ENCODE measurements around the gene PALM2AKAP2. TPM values are rescaled to one million over a fixed set of nuclear protein-coding genes. Genes with fewer than 3 reads are reported as not detected.

Gene PALM2AKAP2
- total and polyA plus RNA-seq, 10 donors, result 0.03 to 1.7 (median 1.2) TPM; not detected in 5

- H3K4me1 ChIP-seq, result no peaks in the 10 kb centered on the region
- H3K36me3 ChIP-seq, result no peaks in the 10 kb centered on the region
- 44 to 61% (median 45%) methylated on average over 8 of the region's 8 CpGs for WGBS, 5 donors
- no peak overlapping the region for H3K4me3 ChIP-seq
- intact Hi-C loops (cut with DNase I; ENCODE audit: low total_unique reads), result no loop called here
- no peak for DNase-seq
- TF ChIP-seq CTCF (IDR thresholded peaks at IDR 0.05 in 8 of 11, conservative IDR thresholded peaks at IDR 0.05 in 3 of 11), result no peak
- TF ChIP-seq POLR2A (IDR thresholded peaks at IDR 0.05), result no peak
- TF ChIP-seq POLR2AphosphoS5 (IDR thresholded peaks at IDR 0.05), result no peak
- H3K27me3 ChIP-seq (replicated peaks in 1 of 7), result peaks cover 0 to 61% (median 0%) of the 10 kb centered on the region in 7 donors
- H3K27ac ChIP-seq, result no peak overlapping the region
- no peaks in the 10 kb centered on the region for H3K9me3 ChIP-seq
These were observed 8.0 kb upstream of the PALM2AKAP2 start for GRCh38 chr9:109771796-109772531.

GRCh38 chr9:109775516-109775915 lies 4.5 kb upstream of the PALM2AKAP2 start:
- DNase-seq, result no peak
- H3K27ac ChIP-seq, result no peak overlapping the region
- no peaks in the 10 kb centered on the region for H3K36me3 ChIP-seq
- H3K9me3 ChIP-seq, result no peaks in the 10 kb centered on the region
- H3K4me1 ChIP-seq, result peaks cover 0 to 4% (median 2%) of the 10 kb centered on the region in 6 donors
- intact Hi-C loops (cut with DNase I; ENCODE audit: low total_unique reads), result no loop called here
- H3K27me3 ChIP-seq (replicated peaks in 1 of 7), result peaks cover 0 to 61% (median 11%) of the 10 kb centered on the region in 7 donors
- WGBS, 5 donors, result 55 to 69% (median 63%) methylated on average over 3 of the region's 3 CpGs
- H3K4me3 ChIP-seq, result no peak overlapping the region
- TF ChIP-seq POLR2AphosphoS5 (IDR thresholded peaks at IDR 0.05), result no peak
- TF ChIP-seq POLR2A (IDR thresholded peaks at IDR 0.05), result no peak
- TF ChIP-seq CTCF (IDR thresholded peaks at IDR 0.05 in 8 of 11, conservative IDR thresholded peaks at IDR 0.05 in 3 of 11), result no peak

- Histone ChIP-seq H3K27ac (no peak overlapping the region), H3K9me3 (no peaks in the 10 kb centered on the region), H3K4me3 (no peak overlapping the region), H3K36me3 (no peaks in the 10 kb centered on the region), H3K4me1 (peaks cover 0 to 8% (median 3%) of the 10 kb centered on the region in 6 donors), H3K27me3 (replicated peaks in 1 of 7) (peaks cover 0 to 62% (median 18%) of the 10 kb centered on the region in 7 donors)
- intact Hi-C loops (cut with DNase I; ENCODE audit: low total_unique reads), result no loop called here
- TF ChIP-seq POLR2AphosphoS5 (IDR thresholded peaks at IDR 0.05), result no peak
- TF ChIP-seq CTCF (IDR thresholded peaks at IDR 0.05 in 8 of 11, conservative IDR thresholded peaks at IDR 0.05 in 3 of 11), result no peak
- no peak for TF ChIP-seq POLR2A (IDR thresholded peaks at IDR 0.05)
- WGBS, 5 donors, result 56 to 74% (median 65%) methylated on average over 2 of the region's 2 CpGs
- DNase-seq, result no peak
These were observed 3.6 kb upstream of the PALM2AKAP2 start for GRCh38 chr9:109776391-109776790.

GRCh38 chr9:109780453-109781033 lies 545 bp downstream of the PALM2AKAP2 start:
- no peak for DNase-seq

More at GRCh38 chr9:109780453-109781033, 545 bp downstream of the PALM2AKAP2 start:
- peak overlapping the region in 4 of 8 donors; percentile 14 to 55 (median 23) for H3K4me3 ChIP-seq
- H3K27me3 ChIP-seq (replicated peaks in 1 of 7), result peaks cover 0 to 57% (median 18%) of the 10 kb centered on the region in 7 donors
- H3K36me3 ChIP-seq, result no peaks in the 10 kb centered on the region
- no peak for TF ChIP-seq POLR2AphosphoS5 (IDR thresholded peaks at IDR 0.05)
- no peak for TF ChIP-seq POLR2A (IDR thresholded peaks at IDR 0.05)
- TF ChIP-seq CTCF (IDR thresholded peaks at IDR 0.05 in 8 of 11, conservative IDR thresholded peaks at IDR 0.05 in 3 of 11), result no peak
- no peaks in the 10 kb centered on the region for H3K9me3 ChIP-seq
- intact Hi-C loops (cut with DNase I; ENCODE audit: low total_unique reads), result no loop called here
- whole genome bisulfite sequencing, 5 donors, result 10 to 15% (median 12%) methylated on average over 16 of the region's 16 CpGs
- H3K4me1 ChIP-seq, result peaks cover 0 to 8% (median 3%) of the 10 kb centered on the region in 6 donors
- no peak overlapping the region for H3K27ac ChIP-seq

Data from spleen (tissue), 11 donors.